HK-2 (cell line): ENCODE measurements around the gene BRD7.

ENCODE experiments used
- DNase-seq: peaks from one replicate; pipeline ENCODE4 v3.0.0-alpha.2; 2018; ENCODE audit not compliant: unreplicated experiment

Gene BRD7

DNA sequence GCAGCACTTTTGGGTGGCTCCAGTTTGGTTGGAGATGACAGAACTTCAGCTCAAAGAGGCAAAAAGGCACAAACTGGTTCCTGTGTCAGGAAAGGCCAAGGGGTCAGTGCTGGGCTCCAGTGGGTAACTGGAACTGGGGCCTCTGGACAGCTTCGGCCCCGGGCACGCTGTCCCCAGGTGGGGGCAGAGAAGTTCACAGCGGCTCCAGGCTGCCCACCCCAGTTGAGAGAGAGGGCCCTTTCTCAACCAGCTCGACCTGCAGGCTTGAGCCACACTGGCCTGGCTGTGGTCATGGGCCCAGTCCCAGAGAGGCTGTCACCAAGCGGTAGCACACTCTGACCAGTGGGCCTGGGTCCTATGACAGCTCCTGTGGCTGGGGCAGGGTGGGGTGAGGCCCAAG, 77.9 kb downstream of the BRD7 start:
- no peak for DNase-seq

DNA sequence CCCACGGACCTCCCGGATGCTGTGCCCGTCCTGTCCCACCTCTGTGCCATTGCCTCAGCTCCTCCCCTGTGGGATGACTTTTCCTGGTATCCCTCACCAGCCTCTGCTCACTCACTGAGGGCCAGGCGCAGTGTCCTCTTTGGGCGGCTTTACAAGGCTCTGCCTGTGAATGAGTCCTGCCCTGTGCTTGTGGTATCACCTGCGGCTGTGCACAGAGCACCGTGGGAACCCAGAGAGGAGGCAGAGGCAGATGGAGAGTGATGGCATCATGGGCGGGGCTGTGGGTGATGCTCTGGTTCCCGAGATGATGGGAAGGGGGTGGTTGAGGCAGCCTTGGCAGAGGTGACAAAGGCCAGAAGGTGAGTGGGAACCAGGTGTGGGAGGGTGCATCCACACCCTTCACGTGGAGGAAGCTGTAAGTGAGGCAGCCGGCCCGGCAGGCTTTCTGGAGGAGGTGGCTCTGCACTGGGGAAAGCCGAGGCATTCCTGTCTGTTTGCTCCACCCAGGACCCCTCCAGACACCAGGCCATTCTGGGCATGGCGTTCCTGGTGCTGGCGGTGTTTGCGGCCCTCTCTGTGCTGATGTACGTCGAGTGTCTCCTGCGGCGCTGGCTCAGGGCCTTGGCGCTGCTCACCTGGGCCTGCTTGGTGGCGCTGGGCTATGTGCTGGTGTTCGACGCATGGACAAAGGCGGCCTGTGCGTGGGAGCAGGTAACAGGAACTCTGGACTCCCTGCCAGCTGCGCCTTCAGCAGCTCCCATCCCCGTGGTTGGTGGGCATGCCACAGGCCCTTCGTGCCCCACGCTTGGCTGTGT, 78.6 kb downstream of the BRD7 start:
- DNase-seq: no peak

DNA sequence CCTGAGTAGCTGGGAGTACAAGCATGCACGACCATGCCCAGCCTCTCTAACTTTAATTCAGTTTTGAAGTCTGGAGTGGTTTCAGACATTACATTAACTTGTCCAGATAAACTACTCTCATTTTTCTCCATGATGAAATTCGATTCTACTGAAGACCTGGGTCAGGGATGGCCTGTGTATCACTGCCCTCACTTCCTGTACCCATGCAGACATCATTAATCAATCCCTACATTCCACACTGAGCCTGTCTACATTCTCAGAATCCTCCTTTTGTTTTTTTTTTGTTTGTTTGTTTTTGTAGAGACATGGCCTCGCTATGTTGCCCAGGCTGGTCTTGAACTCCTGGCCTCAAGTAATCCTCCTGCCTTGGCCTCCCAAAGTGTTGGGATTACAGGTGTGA, 79.9 kb downstream of the BRD7 start:
- DNase-seq: no peak

DNA sequence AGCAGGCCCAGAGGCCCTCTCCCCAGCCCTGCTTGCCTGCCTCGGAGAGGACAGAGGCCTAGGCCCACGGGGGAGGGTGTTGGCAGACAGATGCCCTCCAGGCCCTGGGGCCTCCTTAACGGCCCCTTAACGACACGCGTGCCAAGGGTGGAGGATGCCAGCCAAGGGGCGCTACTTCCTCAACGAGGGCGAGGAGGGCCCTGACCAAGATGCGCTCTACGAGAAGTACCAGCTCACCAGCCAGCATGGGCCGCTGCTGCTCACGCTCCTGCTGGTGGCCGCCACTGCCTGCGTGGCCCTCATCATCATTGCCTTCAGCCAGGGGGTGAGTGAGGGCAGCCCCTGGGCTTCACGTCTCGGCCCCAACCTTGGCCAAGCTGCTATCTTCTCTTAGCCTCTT, 80.8 kb downstream of the BRD7 start:
- no peak for DNase-seq

DNA sequence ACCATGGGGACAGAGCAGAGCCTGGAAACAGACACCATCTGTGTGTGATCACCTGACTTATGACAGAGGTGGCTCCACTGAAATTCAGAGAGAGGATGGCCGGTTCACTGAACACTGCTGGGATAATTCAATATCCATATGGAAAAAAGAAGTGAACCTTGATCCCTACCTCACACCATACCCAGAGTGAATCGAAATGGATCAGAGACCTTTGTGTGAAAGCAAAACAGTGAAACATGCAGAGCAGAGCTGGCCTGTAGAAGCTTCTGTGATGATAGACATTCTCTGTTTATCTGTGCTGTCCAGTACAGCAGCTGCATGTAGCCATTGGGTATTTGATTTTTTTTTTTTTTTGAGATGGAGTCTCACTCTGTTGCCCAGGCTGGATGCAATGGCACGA, 82.1 kb downstream of the BRD7 start:
- DNase-seq: no peak

DNA sequence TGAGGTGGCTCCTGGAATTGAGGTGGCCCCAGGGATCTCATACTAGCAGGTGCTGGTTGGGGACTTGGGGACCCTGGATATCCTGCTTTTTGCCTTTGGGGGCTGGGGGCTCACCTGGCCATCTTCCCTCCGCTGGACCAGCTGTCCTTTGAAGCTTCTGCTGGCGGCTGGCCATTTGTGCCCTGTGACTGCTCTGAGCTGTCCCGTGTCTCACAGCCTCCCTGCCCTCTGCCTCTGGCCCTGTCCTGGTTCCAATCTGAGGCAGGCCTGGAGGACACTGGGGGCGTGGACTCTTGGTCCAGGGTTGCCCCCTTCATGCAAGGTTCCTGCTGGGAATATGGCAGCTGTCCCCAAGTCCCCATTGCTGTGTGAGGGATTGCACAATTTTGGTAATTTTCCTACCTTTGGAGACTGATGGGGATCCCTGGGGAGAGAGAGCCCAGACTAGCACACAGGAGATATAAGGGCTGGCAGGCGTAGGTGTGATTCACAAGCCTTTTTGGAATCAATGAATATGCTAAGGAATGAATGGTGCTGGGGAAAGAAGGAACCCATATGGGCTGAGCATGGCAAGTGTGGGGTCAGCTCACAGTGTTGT, 83.3 kb downstream of the BRD7 start:
- no peak for DNase-seq

DNA sequence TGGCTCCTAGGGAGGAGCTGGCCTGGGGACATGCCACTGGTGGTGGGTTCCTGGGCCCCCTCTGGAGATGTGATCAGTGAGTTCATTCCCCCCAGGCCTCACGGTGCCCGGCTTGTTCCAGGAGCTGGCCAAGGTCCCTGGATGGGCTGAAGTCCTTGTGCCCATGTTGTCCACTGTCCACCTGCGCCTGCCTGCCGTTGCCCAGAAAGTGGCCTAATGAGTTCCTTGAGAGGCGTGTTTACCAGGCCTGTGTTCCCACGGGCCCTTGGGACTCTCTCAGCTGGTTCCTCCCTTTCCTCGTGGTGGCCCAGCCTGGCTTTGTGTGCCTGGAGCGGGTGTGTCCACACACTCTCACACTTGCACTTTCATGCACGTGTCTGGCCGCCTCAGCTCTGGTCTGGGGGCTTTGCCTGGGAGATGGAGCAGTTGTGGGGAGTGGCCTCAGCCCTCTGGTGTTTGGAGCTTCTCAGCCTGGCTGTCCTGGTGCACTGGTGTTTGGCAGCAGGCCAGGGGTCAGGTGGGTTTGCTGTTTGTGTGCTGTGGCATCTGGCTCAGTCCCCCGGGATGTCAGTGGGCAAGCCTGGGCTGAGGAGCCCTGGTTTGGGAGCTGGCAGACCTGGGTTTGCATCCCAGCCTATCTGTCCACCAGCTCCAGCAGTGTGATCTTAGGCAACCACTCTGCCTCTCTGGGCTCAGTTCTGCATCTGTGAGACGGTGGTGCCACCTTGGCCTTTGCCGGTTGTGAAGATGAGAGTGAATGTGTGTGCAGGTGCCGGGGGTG, 84.5 kb downstream of the BRD7 start:
- DNase-seq: no peak

DNA sequence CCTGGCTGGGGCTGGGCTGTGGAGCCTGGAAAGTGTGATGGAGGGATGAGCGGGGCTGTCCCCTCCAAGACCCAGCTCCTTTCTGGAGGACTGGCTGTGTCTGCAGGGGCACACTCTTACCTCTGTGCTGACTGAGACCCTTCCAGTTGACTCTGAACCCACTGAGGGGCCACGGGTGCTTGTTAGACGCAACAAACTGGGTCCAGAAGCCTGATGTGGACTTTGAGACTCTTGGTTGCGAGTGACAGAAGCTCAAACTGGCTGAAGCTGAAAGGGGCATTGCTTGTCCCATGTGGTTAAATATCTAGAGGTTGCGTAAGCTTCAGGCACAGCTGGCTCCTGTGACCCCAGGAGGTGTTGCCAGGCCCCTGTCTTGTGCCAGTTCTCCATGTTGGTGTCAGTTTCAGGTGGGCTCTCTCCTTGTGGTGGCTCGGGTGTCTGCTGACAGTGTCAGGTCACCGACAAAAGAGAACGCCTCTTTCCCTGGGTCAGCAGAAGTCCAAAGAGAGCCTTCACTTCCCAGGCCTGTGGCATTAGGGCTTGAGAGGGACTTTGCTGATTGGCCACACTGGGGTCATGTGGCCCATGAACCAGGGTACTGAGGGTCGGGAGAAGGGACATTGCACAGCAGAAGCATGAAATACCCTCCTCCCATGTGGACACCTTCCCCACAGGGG, 85.7 kb downstream of the BRD7 start:
- DNase-seq: no peak

DNA sequence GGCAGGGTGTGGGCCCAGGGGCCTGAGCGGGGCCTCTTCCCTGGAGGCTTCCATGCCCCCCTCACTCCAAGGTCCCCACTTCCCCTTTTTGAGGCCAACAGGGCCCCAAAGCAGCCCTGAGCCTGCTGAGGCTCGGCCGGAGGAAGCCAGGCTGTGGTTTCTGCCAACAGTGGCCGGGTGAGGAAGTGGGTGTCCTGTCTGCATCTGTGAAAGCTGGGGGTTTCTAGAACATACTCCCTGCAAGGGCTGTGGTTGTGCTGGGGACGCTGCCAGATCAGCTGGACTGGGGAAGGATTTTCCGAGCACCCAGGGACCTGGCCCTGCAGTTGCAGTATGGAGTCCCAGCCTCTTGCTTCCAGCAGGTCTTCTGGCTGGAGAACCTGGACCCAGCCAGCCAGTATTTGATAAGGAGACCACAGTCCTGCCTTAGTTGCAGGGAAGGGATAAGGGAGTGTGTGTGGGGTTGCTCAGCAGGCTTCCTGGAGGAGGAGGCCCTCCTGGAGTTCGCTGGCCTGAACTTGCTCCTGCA, 86.7 kb downstream of the BRD7 start:
- DNase-seq: no peak

DNA sequence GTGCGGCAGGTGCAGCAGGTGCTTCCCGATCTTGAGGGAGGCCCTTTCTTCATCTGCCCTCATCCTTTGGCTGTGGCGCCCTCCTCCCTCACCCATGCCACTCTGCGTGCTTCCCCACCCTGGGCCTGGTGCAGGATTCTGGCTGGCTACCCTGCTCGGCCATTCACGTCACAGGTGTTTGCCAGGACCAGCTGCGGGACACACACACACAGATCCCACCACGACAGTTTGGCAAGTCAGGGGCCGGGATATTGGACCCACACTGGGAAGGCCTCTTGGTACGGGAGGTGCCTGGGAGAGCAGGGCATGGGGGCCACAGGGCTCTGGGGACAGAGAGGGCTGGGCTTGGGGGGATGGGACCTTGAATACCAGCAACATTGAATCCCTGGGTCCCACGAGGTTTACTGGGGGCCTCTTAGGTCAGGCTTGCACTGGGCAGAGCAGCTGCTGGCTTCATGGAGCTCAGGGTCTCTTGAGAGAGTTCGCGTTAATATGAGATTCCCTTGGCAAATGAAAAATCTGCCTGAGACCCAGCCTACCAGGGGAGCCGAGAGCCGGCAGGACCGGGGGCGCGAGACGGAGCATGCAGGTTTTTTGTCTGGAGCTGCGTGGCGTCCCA, 87.3 kb downstream of the BRD7 start:
- DNase-seq: no peak

DNA sequence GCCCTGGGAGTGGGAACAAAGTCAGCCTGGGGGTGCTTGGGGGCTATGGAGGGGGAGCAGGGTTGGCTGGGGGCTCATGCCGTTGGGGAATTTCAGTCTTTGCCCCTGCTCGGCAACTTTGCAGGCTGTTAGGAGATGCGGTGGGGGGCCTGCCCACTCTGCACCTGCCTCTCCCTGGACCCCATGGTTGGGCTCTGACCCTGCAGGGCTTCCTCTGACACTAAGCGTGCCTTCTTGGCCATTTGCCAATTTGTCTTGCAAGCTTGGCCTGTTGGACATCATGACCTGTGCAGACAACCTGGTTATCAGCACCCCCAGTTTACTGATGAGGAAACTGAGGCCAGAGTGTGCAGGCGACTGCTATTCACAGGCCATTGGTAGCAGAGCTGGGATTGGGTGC, 87.9 kb downstream of the BRD7 start:
- no peak for DNase-seq

DNA sequence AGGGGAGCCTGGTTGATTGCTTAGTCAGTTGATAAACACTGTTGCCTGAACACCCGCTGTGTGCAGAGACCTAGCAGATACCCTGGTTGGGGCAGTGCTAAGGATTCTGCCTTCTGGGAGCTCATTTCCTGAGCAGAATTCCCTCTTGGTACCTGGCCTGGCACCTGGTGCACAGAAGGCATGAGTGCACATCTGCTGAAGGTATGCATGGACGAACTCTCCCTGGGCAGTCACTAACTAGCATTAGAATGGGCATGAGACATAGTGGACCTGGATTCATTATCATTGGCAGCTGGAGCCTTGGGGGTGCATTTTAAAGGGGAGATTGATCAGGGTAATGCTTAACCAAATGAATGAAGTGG, 89.3 kb downstream of the BRD7 start:
- DNase-seq: no peak

DNA sequence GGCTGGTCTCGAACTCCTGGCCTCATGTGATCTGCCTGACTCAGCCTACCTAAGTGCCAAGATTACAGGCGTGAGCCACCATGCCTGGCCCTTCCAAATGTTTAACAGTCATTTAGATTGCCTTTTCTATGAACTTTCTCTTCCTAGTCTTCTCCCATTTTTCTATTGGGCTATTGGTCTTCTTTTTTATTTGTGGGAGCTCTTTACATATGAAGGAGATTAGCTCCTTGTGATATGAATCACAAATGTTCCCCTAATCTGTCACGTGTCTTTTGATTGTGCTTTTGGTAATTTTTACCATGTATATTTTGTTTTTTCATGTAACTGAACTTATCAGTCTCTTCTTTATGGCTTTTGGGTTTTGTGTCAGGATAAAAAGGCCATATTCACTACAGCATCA, 90.5 kb downstream of the BRD7 start:
- no peak for DNase-seq

DNA sequence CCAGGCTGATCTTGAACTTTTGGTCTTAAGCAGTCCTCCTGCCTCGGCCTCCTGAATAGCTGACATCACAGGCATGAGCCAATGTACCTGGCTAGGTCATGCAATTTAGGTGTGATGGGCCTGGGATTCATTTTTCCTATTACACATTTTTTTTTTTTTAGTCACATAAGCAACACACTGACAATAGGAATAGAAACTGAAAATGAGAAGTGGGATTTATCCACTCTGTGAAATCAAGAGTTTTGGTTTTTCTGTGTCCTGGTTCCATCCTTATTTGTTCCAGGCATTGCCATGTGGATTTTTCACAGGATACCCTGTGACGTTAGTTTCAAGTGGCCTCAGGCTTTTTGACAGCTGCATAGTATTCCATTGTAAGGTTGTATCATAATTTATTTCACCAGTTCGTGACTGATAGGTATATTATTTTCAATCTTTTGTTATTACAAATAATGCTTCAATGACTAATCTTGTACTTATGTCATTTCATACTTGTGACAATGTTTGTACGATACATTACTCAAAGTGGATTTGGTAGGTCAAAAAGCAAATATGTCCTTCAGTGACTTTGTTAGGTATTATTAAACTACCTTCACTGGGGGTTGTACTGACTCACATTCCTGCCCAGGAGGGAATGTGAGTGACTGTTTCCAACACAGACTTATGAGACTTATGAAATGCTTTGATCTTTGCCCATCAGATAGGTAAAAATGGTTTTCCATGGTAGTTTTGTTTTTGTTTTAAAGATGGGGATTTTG, 91.8 kb downstream of the BRD7 start:
- no peak for DNase-seq

DNA sequence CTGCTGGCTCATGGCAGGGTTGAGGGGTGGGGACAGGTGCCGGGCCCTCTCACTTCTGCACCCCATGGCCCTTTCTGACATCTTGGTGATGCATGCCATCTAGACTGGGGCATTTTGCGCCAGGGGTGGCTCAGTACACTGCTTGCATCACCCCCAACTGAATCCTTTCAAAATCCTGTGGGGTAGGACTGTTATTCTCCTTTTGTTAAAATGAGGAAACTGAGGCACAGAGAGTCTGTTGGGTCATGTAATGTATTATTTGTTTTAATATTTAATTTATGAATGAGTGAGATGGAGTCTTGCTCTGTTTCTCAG, 92.5 kb downstream of the BRD7 start:
- no peak for DNase-seq

DNA sequence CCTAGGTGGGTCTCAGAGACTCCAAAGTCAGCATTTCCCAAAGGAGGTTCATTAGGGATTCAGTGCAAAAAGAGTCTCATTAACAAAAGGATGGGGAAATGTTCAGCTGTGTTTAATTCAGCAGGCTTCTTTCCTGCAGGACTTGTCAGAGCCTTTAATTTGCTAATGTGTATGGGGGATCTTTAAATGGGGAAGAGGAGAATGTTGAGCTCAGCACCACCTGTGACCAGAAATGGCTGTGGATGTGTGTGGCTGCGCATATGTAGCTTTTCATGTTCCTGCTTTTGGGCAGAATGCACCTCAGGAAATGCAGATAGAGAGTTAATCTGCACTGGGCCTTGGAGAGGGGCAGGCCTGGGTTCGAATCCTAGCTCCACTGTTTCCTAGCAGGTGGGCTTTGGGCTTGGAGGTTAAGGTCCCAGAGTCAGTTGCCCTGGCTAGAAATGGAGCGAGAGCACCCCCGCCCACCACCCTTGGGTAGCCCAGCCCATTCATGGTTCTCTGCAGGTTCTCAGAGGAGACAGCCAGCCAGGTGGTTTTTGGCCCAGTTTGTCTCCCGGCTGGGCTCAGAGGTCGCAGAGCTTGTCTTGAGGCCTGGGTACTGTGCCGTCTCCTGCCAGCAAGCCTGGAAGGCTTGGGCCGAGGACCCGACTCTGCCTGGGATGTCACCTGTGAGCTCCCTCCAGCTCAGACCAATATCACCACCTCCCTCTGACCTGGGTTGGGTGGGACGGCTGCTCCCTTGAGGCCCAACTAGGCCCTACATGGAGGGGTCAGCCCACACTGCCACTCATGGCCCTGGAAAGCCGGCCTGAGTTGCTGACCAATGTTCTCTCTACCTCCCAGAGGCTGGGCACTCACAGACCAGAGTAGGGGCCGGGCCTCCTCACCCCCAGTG, 93.1 kb downstream of the BRD7 start:
- DNase-seq: no peak

DNA sequence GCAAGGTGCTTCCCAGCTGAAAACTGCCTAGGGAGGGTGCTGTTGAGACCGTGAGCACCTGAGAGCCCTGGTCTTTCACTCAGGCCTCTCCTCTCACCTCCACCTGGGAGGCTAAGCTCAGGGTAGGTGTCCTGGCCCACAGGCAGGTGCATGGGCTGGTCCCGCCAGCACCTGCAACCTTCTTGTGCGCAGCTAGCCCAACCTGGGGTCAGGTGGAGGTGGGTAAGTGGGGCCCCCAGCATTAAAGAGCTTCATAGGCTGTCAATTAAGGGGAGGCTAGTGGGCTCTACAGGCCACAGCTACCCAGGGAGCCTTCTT, 93.7 kb downstream of the BRD7 start:
- no peak for DNase-seq

DNA sequence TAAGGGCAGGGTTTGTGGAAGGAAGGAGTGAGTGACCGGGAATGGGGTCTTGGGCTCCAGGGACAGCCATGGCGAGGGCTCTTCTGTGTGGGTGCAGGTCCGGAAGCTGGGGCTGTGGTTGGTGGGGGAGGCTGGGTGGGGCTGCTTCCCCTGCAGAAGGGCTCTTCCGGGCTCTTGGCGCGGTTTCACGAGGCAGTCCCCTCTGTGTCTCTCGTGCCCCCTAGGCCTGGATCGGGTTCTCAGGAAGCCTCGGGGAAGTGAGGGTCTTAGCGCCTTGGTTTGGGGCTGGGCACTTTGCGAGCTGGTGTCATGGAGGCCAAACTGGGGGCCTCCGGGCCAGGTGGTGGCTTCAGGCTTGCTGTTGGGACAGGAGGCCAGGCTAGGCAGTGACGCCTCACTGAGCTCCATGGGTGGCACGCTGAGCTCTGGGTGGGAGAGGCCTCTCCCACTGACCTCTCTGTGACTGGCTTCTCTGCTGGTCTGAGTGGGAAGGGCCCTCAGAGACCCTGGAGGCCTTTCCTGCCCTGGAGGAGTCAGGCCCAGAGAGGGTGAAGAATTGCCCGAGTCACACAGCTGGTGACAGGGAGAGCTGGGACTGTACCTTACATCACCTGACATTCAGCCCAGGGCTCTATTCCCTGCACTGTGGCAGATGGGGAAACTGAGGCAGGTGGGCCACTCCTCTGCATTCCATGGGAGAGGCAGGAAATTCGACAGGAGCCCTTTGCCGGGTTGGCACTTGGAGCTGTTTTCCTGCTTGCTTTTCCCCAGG, 94.3 kb downstream of the BRD7 start:
- DNase-seq: no peak

DNA sequence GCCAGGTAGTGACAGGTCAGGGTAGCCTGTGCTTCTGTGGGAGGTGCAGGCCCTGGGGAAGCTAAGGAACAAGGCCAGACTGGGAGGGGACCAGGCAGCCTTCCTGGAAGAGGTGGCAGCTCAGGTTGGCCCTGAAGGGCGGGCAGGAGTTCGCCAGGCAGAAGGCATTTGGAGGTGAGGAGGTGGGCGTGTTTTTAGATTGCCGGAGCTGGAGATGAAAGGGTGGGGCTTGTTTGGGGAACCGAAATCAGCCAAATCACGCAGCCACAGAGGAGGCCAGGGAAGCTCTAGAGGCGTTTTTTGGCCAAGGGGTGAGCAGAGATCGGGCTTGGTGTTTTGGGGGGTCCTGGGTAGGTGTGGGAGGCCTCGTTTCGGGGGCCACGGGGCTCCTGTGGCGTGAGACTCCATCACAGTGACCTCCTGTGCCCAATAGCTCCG, 94.9 kb downstream of the BRD7 start:
- DNase-seq: no peak

DNA sequence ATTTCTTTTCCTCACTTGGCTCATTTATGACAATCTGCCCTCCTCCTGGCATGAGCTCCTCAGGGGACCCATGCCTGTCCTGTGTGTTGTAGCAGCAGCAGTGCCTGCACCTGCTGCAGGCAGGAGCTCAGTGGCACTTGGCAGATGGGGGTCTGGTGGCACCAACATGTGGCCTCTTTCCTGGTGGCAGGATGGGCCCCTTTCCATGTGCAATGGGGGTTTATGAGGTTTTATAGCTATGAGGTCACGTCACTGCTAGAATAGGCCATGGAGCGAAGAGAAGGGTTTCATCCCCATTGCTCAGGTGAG, 95.5 kb downstream of the BRD7 start:
- no peak for DNase-seq
